Ishikawa (cell line): ENCODE results near the gene DEXI.
A peak's percentile ranks its signal among the peaks of the same experiment; 100 is the strongest.

Experiments
- CEBPB ChIP-seq: IDR thresholded peaks from 2 replicates; pipeline ENCODE4 v1.6.1; 2012
- CREB1 ChIP-seq: IDR thresholded peaks from 2 replicates; pipeline ENCODE4 v1.6.1; 2012; ENCODE audit warnings: low read depth
- EGR1 ChIP-seq: IDR thresholded peaks from 2 replicates; pipeline ENCODE4 v1.6.1; 2012
- EP300 ChIP-seq: IDR thresholded peaks from 2 replicates; pipeline ENCODE4 v1.6.1; 2012; ENCODE audit warnings: borderline replicate concordance
- FOXM1 ChIP-seq: IDR thresholded peaks from 2 replicates; pipeline ENCODE4 v1.6.1; 2012; ENCODE audit warnings: low read depth, borderline replicate concordance
- NFIC ChIP-seq: IDR thresholded peaks from 2 replicates; pipeline ENCODE4 v1.6.1; 2012
- RAD21 ChIP-seq: IDR thresholded peaks from 2 replicates; pipeline ENCODE4 v1.6.1; 2012; ENCODE audit warnings: low read depth
- TAF1 ChIP-seq: IDR thresholded peaks from 2 replicates; pipeline ENCODE4 v1.6.1; 2012; ENCODE audit warnings: low read depth, mild to moderate bottlenecking
- TCF12 ChIP-seq: IDR thresholded peaks from 2 replicates; pipeline ENCODE4 v1.6.1; 2012; ENCODE audit warnings: low read depth
- TEAD4 ChIP-seq: IDR thresholded peaks from 2 replicates; pipeline ENCODE4 v1.6.1; 2012
- YY1 ChIP-seq: IDR thresholded peaks from 2 replicates; pipeline ENCODE4 v1.6.1; 2012; ENCODE audit warnings: low read depth
- ZBTB7A ChIP-seq: IDR thresholded peaks from 2 replicates; pipeline ENCODE4 v1.6.1; 2012; ENCODE audit warnings: low read depth
- TF ChIP-seq, protein P1 (sequence below): IDR thresholded peaks from 2 replicates; pipeline ENCODE4 v1.6.1; 2012
- TF ChIP-seq, protein P2 (sequence below): IDR thresholded peaks from 2 replicates; pipeline ENCODE4 v1.6.1; 2012; ENCODE audit warnings: low read depth, mild to moderate bottlenecking
- TF ChIP-seq, protein P3 (sequence below): IDR thresholded peaks from 2 replicates; pipeline ENCODE4 v1.6.1; 2012

Gene DEXI

DNA sequence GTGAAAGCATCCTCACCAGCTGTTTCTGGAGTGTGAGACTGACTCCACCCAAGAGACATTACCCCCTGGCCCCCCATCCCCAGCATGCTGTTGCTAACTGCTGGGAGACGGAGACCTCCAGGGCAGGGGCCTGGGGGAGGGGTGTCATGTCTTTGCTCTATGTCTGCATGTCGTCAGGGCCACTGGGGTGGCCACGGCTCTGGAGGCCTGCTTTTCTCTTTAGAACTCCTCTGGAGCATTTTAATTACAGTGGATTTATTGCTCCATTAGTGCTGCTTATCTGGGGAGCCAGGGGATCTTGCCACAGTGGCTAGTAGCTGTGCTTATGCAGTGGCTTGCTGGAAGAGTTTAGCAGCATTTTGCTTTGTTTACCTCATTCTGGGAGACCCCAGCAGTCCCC, 34.4 kb upstream of the DEXI start:
- TF ChIP-seq TCF12, result no peak
- TF ChIP-seq, protein P1, sequence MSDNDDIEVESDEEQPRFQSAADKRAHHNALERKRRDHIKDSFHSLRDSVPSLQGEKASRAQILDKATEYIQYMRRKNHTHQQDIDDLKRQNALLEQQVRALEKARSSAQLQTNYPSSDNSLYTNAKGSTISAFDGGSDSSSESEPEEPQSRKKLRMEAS, result no peak
- TF ChIP-seq ZBTB7A, result no peak
- TF ChIP-seq, protein P2, sequence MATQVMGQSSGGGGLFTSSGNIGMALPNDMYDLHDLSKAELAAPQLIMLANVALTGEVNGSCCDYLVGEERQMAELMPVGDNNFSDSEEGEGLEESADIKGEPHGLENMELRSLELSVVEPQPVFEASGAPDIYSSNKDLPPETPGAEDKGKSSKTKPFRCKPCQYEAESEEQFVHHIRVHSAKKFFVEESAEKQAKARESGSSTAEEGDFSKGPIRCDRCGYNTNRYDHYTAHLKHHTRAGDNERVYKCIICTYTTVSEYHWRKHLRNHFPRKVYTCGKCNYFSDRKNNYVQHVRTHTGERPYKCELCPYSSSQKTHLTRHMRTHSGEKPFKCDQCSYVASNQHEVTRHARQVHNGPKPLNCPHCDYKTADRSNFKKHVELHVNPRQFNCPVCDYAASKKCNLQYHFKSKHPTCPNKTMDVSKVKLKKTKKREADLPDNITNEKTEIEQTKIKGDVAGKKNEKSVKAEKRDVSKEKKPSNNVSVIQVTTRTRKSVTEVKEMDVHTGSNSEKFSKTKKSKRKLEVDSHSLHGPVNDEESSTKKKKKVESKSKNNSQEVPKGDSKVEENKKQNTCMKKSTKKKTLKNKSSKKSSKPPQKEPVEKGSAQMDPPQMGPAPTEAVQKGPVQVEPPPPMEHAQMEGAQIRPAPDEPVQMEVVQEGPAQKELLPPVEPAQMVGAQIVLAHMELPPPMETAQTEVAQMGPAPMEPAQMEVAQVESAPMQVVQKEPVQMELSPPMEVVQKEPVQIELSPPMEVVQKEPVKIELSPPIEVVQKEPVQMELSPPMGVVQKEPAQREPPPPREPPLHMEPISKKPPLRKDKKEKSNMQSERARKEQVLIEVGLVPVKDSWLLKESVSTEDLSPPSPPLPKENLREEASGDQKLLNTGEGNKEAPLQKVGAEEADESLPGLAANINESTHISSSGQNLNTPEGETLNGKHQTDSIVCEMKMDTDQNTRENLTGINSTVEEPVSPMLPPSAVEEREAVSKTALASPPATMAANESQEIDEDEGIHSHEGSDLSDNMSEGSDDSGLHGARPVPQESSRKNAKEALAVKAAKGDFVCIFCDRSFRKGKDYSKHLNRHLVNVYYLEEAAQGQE, result no peak
- TF ChIP-seq FOXM1, result no peak
- TF ChIP-seq YY1, result no peak
- no peak for TF ChIP-seq CREB1
- no peak for TF ChIP-seq NFIC
- TF ChIP-seq EP300, result no peak

DNA sequence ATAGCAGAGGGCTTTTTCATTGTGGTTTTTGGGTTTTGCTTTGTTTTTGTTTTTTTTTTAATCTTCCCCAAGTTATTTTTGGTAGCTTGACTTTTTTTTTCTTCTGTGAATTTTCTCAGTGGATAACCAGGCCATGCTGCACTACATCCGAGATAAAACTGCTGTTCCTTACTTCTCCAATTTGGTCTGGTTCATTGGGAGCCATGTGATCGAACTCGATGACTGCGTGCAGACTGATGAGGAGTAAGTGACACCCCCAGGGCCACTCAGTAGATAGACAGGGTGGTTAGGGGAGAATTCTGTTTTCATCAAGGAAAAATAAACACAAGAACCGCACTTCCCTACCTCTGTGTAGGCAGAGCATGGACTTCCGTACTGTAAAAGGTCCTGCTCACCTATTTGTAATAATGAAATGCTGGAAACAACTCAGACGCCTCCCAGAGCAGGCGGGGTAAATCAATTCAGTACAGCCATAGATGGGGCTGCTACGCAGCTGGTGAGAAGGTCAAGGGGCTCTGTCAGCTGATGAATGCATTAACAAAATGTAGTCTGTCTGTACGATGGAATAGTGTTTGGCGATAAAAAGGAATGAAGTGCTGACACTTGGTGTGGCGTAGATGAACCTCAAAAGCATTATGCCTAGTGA, 30.7 kb upstream of the DEXI start:
- TF ChIP-seq ZBTB7A, result no peak

DNA sequence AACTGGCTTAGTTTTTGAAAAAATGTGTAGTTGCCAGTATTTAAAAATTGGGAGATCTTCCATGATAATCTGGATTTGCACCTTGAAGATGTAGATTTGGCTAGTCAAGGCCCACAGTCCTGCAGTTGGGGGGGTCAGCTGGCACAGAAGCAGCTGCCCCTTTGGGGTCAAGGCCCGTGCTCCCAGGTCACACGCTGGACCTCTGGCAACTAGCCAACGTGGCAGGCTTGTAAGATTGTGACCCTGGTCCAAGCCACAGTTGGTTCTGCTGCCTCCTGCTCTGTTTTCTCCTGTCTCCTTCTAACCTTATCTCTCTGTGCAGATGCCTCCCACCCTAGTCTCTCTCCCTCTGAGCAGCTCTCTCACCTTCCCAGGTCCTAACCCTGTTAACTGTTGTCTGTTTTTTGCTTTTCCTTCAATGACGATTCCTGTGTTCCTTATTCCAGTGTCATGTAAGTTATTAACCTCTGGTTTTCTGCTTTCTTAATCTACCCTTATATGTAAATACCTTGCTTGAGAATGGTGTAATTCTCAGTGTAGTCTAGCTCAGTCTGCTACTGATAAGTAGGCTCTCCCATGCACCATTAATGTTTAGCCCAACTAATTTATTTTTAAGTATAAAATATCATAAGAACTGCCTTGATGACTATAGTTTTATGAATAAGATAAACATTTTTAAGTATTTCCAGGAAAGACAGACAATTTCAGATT, 30.0 kb upstream of the DEXI start:
- TF ChIP-seq NFIC (no peak), EP300 (no peak), YY1 (no peak), EGR1 (no peak), TAF1 (no peak), ZBTB7A (no peak), CEBPB (no peak), TEAD4 (no peak), RAD21 (no peak), TCF12 (no peak), CREB1 (no peak), FOXM1 (no peak)
- TF ChIP-seq, protein P1, result no peak
- TF ChIP-seq, protein P2, result no peak
- TF ChIP-seq, protein P3, sequence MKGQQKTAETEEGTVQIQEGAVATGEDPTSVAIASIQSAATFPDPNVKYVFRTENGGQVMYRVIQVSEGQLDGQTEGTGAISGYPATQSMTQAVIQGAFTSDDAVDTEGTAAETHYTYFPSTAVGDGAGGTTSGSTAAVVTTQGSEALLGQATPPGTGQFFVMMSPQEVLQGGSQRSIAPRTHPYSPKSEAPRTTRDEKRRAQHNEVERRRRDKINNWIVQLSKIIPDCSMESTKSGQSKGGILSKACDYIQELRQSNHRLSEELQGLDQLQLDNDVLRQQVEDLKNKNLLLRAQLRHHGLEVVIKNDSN, result no peak

DNA sequence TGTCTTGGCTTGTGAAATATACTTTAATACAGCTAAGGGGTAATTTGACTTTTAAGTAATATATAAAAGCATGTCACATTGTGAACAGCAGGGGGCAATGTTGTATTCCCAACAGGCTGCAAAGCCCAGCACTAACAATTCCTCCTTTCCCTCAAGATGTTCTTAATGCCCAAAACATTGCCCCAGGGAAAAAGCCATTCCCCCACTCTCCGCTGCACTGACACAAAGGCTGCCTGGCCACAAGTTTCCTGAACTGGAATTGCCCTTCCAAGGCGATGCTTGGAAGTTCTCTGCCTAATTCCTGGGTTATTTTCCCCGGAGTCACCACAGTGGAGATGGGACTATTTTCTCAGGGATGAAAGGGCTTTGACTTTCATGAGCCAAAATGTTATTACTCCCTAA, 29.3 kb upstream of the DEXI start:
- TF ChIP-seq, protein P3, result no peak
- peak; percentile 76 for TF ChIP-seq RAD21
- no peak for TF ChIP-seq EP300

DNA sequence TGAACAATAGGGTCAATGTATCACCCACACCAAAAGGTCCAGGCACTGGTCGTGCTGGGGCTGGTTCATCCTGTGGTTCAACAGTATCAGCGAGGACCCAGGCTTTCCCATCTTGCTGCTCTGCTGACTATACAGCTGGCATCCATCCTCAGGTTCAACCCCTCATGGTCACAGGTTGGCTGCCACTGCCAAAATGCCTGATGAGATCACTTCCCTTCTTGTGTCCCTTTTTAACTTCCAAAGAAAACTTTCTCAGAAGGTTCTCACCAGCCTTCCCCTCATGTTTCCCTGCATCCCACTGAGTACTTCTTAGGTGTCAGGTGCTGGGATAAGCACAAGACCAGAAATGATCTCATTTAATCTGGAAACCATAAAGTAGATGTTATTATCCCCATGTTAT, 27.8 kb upstream of the DEXI start:
- TF ChIP-seq YY1, result no peak
- no peak for TF ChIP-seq TEAD4
- TF ChIP-seq NFIC, result no peak
- TF ChIP-seq, protein P3, result no peak
- no peak for TF ChIP-seq EGR1
- TF ChIP-seq RAD21, result no peak
- no peak for TF ChIP-seq ZBTB7A
- TF ChIP-seq TCF12, result no peak
- no peak for TF ChIP-seq EP300
- TF ChIP-seq CREB1, result no peak
- no peak for TF ChIP-seq FOXM1
- TF ChIP-seq, protein P2, result no peak
- TF ChIP-seq, protein P1, result no peak
- no peak for TF ChIP-seq TAF1
- TF ChIP-seq CEBPB, result no peak
